ENCODE measurements around the gene AP1S2. TPM values are rescaled to one million over a fixed set of nuclear protein-coding genes. Genes with fewer than 3 reads are reported as not detected.
"Not testable (repeated sequence)": the region's sequence is repeated elsewhere in the genome, so short reads cannot be mapped to it uniquely, and the experiment has no call there.

AP1S2 gene
- polyA plus RNA-seq (ENCODE audit: insufficient read length in 3 of 3) = 10 to 100 TPM; 58.0 to 63.9 (median 61.6) TPM

DNA sequence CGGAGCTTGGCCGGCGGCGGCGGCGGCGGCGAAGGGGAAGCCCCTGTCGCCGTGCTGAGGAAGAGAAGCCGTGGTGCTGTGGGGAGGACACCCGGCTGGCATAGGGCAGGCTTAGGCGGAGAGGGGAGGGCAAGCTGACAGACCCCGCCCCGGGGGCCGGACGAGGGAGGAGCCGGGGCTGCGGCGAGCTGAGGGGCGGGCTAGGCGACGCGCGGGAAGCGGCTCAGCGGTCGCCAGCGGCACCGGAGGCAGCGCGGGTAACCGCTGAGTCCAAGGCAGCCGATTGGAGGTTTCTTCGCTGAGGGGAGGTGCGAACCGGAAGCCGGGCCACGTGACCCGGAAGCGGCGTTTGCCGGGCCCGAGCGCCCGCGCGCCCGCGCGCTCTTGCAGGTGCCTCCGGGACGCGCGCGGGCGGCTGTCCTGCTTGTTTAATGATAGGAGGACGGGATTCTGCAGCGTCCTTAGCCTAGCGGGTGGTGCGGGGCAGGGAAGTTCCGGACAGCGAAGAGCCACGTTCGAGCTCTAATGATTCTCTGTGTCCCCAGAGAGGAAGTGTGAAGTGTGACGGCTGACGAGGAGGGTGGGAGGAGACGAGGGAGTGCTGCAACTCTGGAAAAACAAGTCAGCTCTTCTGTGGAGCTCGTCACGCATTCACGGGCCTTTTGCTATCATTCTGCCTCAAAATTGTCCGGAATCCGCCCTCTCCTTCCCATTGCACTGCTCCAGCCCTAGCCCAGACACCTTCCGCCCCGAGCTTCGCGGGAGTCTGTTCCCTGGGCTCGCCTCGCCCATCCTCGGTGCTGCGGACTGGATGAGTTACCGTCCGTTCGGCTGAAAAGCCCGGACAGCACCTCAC is at the start of gene AP1S2:
AP1S2 (minus strand) TSS at position 102 of the 856 bp plus-strand sequence. CDS start 2,289 bp downstream, outside the sequence.
- peak; percentile 43 to 78 (median 73) for DNase-seq (ENCODE audit: low read depth in 3 of 3, low spot score in 2 of 3)

DNA sequence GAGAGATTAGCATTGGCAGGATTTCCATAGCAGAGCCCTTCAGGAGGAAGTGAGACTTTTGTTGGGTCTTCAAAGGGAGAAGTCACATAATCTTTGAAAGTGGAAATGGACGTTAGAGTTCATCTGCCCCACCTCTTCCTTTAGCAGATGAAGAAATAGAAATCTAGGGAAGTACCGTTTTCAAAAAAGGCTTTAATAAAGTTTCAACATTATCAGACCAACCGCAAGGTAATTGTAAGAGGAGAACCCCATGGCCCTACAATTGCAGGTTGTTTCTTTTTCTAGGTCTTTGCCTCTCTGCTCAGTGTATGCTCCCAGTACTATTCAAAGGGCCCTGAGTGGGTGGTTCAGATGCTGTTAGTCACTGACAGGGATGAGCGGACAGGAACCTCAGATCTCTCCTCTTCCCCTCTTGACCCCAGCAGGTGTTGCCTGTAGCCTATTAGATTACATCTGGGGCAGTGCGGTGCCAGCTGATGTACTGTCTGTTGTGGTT is 48.6 kb upstream of the AP1S2 start:
- no peak for DNase-seq (ENCODE audit: low read depth in 3 of 3, low spot score in 2 of 3)

DNA sequence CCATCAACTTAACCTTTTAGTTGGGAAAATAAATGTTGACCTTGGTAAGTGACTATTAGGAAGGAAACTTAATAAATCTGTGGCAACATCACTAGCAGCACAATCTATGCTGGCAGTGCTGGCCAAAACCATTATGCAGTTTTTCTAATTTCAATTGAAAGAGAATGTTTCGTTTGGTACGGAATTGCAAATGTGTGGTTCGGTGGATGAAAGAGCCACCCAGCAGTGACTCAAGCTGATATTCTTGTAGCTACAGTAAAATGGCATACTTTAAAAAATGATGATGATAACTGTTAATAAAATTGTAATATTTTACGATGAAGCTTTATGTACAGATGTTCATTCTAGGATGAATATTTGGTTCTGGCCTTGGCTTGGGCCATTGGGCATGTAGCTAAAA is 40.7 kb upstream of the AP1S2 start:
- no peak for DNase-seq (ENCODE audit: low read depth in 3 of 3, low spot score in 2 of 3)

DNA sequence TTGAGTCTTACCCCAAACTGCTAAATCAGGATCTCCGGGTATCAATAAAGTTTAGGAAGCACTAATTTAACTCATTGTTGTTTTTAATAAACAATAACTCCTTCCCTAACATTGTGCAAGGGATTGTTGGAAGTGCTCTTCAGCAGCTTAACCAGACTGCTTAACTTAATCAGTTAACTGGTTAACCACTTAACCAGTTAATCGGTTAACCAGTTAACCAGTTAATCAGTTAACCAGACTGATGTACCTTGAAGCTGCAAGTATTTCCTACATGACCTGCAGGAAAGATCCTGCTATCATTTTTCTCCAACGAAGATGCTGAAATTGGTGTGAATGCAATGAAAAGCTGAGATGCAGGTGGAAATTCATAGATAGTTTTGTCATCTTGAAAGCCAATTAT is 40.1 kb upstream of the AP1S2 start:
- no peak for DNase-seq (ENCODE audit: low read depth in 3 of 3, low spot score in 2 of 3)

DNA sequence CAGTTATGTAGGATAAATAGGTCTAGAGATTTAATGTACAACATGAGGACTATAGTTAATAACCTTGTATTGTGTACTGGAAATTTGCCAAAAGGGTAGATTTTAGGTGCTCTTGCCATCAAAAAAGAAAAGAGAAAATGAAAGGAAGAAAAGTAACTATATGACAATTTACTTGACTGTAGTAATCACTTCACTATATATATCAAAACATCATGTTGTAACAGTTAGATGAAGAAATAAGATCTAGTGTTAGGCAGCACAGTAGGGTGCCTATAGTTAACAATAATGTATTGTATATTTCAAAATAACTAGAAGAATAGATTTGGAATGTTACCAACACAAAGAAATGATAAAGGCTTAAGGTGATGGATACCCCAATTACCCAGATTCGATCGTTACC is 35.9 kb upstream of the AP1S2 start:
- DNase-seq (ENCODE audit: low read depth in 3 of 3, low spot score in 2 of 3) = no peak

DNA sequence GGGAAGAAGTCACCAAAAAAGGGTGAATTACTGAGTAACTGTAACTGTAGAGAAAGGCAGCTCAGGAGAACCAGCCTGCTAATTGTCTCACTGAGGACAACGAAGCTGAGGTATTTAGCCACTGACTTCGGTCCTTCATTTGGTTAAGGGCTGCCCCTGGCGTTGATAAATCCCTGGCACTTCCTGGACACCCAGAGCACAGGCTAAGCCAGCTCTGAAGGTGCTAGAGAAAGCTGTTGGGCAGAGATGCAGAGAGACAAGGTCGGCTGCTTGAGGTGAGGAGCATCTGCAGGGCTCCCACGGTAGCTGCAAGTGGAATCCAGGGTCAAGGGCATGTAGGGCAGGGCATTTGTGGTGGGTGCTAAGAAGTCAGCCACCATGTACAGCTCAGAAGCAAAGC is 33.4 kb upstream of the AP1S2 start:
- no peak for DNase-seq (ENCODE audit: low read depth in 3 of 3, low spot score in 2 of 3)

DNA sequence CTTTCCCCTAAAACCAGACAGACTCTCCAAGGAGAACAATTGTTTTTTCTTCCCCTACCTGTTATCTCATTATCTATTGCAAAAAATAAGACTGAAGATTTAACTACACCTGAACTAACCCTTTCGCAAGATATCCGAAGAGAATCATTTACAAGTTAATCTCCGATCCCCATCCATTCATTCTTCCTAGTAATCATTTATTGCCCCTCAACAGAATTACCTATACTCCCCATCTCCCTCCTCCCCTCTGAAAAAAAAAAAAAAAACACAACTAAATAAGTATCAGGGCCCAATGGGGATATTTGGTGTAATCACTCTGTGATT is 28.9 kb upstream of the AP1S2 start:
- no peak for DNase-seq (ENCODE audit: low read depth in 3 of 3, low spot score in 2 of 3)

DNA sequence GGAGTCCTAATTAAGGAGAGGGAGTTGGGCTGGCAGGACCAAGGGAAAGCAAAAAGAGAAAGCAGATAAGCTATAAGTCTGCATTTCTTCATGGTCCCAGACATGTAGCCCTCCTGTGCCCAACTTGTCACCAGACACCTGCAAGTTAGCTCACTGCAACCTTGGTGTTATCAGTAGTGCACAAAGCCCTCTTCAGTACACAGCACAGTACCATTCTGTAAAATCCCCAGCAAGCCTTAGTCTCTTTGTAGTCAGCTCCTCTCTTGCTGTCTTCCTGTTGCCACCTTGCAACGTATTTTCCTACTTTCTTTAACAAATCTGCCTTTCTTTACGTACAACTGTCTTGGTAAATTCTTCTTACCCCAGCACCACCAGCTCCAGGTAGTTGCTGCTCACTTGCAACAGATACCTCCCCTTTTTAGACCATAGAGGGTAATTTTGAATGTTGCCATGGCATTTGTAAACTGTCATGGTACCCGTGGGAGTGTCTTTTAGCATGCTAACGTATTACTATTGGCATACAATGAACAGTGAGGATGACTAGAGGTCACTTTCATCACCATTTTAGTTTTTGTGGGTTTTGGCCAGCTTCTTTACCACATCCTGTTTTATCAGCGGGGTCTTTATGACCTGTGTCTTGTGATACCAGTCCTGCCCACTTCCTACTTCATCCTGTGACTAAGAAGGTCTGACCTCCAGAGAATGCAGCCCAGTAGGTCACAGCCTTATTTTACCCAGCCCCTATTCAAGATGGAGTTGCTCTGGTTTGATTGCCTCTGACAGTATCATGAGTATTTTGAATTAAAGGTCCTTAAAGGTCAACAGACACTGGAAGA is 28.3 kb upstream of the AP1S2 start:
- DNase-seq (ENCODE audit: low read depth in 3 of 3, low spot score in 2 of 3) = no peak

DNA sequence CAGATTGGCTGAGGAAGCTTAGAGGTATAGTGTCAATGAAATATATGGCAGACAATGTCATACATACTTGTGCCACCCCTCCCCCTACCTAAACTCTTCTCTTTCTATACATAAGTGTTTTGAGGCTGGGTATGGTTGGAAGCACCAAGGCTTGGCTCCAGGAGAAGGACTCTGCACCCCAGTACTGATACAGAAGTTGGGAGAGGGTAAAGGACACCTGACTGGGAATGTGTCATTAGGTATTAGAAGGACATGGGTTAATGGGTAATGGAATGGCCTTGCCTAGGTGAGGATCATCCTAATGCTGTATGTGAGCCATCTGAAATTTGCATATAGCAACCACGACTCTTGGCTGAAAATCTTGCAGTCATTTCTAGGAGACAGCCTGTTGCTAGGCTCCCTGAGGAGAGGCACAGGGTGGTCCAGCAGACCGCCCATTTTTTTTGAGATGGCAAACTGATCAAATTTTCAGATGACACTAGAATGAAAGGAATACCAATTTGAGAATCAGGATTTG is 26.8 kb upstream of the AP1S2 start:
- no peak for DNase-seq (ENCODE audit: low read depth in 3 of 3, low spot score in 2 of 3)

DNA sequence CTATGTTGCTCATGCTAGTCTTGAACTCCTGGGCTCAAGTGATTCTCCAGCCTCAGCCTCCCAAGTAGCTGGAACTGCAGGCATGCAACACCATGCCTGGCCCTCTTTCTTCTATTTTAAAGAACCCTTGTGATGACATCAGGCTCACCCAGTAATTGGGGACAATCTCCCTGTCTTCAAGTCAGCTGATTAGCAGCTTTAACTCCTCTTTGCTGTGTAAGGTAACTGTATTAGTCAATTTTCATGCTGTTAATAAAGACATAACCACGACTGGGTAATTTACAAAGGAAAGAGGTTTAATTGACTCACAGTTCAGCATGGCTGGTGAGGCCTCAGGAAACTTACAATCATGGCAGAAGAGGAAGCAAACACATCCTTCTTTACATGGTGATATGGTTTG is 23.3 kb upstream of the AP1S2 start:
- not testable (repeated sequence) for DNase-seq (ENCODE audit: low read depth in 3 of 3, low spot score in 2 of 3)

DNA sequence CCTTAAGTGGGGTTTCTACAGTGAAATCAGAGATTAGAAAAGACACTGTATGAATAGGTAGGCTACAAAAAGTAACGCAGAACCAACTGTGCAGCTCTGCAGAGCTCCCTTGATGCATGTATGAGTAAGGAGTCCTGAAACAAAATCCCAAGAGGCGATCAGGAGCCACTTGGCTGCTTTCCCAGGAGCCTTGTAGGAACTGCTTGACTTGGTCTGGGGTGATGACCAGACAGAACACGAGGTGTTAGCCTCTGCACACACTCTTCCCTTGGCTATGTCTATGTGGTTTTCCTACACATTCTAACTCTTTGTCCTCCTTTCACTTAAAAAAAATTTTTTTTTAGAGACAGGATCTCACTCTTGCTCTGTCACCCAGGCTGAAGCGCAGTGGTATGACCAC is 22.8 kb upstream of the AP1S2 start:
- DNase-seq (ENCODE audit: low read depth in 3 of 3, low spot score in 2 of 3) = no peak

DNA sequence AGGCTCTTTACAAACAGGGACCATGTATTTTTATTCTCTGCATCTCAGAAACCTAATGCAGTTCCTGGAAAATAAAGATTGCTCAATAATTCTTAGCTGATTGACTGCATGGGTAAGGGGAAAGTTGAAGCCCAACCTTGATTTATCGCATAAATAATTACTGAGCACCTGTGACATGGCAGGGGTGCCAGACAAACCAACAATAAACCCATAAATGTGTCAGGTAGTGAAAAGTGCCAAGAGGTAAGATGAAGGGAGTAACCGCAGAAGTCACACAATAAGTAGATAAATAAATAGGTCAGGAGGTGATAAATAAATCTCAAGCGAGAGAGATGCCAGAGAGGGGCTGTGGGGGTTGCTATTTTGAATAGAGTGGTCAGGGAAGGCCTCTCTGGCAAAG is 20.1 kb upstream of the AP1S2 start:
- peak in 1 of 3 donors; percentile 35 for DNase-seq (ENCODE audit: low read depth in 3 of 3, low spot score in 2 of 3)

DNA sequence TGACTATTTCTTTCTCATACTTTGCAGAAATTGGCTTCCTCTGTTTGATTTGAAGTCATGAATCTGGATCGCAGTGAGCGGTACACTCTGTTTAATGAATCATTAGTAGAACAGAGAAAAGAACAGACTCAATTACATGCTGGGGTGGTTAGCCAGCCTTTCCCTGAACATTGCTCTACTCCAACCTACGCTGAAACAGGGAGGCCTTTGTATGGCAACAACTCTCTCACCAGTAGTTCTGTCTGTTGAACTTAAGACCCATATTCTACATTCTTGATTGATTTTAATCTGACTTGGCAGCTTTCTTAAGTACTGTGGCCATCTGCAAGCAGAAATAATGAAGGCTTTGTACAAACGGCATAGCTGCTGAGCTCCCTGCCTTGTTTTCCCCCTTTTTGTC is 19.0 kb upstream of the AP1S2 start:
- no peak for DNase-seq (ENCODE audit: low read depth in 3 of 3, low spot score in 2 of 3)

DNA sequence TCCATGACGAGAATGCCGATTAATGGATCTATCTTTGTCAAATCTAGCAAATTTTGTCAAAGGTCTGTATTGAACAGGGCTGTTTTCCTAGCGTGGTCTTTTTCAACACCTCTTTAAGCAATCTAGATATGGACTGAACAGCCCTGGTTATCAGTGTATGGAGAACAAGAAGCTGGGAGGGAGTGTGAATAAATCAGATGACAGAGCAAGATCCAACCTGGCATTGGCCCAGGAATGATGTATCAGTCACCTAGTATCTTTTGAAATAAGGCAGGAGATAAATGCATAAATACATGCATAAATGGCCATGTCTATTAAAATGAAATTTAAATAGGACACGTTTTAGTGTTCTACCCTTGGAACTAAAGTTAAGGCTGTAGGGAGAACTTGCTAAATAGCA is 15.7 kb upstream of the AP1S2 start:
- no peak for DNase-seq (ENCODE audit: low read depth in 3 of 3, low spot score in 2 of 3)

DNA sequence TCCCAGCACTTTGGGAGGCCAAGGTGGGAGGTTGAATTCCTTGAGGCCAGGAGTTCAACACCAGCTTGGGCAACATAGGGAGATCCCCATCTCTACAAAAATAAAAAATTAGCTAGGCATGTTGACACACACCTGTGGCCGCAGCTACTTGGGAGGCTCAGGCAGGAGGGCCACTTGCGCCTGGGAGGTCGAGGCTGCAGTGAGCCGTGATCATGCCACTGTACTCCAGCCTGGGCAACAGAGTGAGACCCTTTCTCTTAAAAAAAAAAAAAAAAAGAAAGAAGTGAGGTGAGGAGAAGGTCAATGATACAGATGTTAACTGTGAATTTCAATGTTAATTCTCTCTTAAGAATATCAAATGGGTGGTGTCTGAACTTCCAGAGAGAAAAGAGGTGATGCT is 15.1 kb upstream of the AP1S2 start:
- no peak for DNase-seq (ENCODE audit: low read depth in 3 of 3, low spot score in 2 of 3)

DNA sequence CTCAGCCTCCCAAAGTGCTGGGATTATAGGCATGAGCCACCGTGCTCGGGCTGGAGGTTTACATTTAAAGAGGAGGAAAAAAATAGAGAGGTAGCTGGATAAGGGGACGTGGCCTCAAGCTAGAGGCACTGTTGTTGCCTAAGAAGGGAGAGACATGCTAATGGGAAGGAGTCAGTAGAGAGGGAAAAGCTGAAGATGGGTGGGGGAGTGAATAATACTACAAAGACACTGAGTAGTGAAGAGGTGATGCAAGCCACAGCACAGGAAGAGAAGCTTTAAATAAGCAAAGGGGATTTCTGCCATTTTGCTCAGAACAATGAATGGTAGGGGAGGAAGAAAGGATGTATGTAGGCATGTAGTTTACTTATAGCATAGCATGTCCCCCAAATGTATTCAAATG is 11.5 kb upstream of the AP1S2 start:
- no peak for DNase-seq (ENCODE audit: low read depth in 3 of 3, low spot score in 2 of 3)

DNA sequence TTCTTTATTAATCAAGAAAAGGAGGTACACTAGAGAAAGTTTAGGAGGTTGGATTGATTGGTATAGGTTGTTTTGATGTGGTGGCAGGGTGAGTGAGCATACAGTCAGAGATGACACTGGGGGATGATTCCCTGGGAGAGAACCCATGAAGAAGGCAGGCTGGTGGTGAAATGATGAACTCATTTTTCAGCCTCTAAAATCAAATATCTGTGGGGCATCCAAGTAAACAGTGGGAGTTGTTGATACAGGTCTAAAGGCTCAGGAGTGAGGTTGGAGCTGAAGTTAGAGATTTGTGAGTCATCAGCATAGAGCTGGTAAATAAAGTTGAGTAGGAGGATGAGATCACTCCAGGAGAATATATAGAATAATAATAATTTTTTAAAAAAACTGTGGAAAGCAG is 10.0 kb upstream of the AP1S2 start:
- no peak for DNase-seq (ENCODE audit: low read depth in 3 of 3, low spot score in 2 of 3)

DNA sequence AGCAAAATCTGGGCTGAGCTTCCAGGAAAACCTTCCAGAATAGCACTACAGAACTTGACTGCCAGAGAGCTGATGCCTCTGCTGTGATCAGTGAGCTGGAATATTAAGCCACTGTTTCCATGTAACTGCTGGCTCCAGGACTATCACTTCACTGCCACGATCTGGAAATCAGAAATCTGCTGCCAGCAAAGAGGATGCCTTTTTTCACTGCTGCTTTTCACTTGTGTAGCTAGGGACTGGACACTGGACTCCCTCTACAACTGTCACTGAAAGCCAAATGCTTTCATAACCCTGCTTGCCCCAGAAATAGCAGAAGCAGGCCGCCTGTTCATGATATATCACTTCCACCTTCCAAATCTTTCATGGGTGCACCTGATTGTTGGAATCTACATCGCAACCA is 9.4 kb upstream of the AP1S2 start:
- no peak for DNase-seq (ENCODE audit: low read depth in 3 of 3, low spot score in 2 of 3)

DNA sequence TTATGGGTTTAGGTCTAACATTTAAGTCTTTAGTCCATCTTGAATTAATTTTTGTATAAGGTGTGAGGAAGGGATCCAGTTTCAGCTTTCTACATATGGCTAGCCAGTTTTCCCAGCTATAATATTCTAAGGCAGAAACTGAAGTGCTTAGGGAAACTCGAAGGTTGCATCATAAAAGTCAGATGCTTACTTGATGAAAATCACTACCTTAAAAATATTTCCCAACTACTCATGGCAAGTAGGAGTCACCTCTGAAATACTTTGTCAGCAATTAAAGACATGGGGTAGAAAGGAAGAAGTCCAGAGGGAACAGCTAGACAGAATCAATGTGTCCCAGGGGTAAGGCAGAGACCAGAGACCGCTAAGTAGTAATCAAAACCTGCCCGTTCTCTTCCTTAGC is 6.3 kb upstream of the AP1S2 start:
- no peak for DNase-seq (ENCODE audit: low read depth in 3 of 3, low spot score in 2 of 3)

DNA sequence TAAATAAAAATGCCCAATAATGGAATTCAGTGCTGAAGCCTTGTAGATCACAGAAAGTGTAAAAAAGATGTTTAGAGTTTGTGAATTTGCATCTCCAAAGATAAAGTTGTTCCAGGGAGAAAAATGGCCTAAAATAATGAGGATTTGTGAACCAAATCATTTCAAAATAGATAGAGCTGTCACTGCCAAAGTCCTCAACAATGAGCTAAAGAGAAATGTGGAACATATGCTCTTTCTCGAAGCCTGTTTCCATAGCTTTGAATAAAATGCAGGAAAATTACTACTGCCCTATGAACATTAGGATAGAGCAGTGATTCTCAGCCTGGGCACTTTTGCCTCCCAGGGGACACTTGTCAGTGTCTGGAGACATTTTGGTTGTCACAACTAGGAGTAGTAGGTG is 3.4 kb upstream of the AP1S2 start:
- no peak for DNase-seq (ENCODE audit: low read depth in 3 of 3, low spot score in 2 of 3)

DNA sequence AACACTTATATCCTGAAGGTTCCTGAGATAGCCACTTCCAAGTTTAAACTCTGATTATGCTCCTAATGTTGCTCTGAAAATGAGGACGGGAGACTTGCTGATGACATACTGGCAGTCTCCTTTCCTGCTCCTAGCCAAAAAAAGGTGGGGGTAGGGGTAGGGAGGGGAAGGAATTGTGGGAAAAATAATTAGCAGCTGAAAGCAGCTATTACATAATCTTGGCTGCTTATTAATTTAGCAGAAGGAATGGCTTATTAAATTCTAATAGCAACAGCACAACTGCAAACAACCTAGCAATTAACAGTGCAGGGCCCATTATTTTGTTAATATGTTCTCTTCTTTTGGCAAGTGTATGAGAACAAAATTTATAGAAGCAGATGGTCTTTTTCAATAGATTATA is 2.0 kb upstream of the AP1S2 start:
- no peak for DNase-seq (ENCODE audit: low read depth in 3 of 3, low spot score in 2 of 3)

DNA sequence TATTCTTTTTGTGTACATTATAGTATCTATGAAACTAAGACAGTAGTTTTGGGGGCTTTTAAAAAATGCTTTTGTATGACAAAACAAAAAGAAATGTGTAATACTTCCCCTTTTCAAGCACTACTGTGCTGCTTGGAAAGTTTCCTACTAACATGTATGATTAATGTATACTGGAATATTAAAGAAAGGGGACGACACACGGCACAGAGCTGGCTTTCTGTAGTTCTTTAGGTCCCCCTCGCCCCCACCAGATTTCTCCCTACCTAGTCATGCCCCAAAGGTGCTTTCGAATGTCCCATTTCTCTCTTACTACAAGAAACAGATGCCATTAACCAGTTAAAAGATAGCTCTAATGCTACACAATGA is 1.6 kb upstream of the AP1S2 start:
- DNase-seq (ENCODE audit: low read depth in 3 of 3, low spot score in 2 of 3) = no peak

Data from right renal cortex interstitium (tissue), 3 donors.